Gastroesophageal sphincter (tissue), 4 donors: Measurements from ENCODE around the gene RELT. TPM values are rescaled to one million over a fixed set of nuclear protein-coding genes. Genes with fewer than 3 reads are reported as not detected.

Experiments
- ATAC-seq: fragments of 150-250 bp; one replicate; pipeline ENCODE4 v1.9.1; 2016; ENCODE audit warnings: mild to moderate bottlenecking, moderate library complexity
- H3K27ac ChIP-seq, 4 donors: fragments of 200-600 bp; sonication (generic) in 3 of 4; 1 replicate in 3 of 4; 2 replicates in 1 of 4; pipeline ENCODE4 v1.5.1; 2016 to 2019
- H3K27me3 ChIP-seq: fragments of 200-600 bp; sonication (generic); one replicate; pipeline ENCODE4 v1.5.1; 2019
- H3K36me3 ChIP-seq, 2 donors: fragments of 200-600 bp; sonication (generic); one replicate each; pipeline ENCODE4 v1.5.1; 2019; ENCODE audit warnings: control low read depth in 1 of 2
- H3K4me1 ChIP-seq, 3 donors: fragments of 200-600 bp; sonication (generic); 1 replicate in 2 of 3; 2 replicates in 1 of 3; pipeline ENCODE4 v1.5.1; 2016 to 2019; ENCODE audit warnings: control low read depth in 2 of 3
- H3K4me3 ChIP-seq, 2 donors: fragments of 200-600 bp; sonication (generic); one replicate each; pipeline ENCODE4 v1.5.1; 2019; ENCODE audit warnings: mild to moderate bottlenecking in 1 of 2, moderate library complexity in 1 of 2
- H3K9me3 ChIP-seq, 3 donors: fragments of 200-600 bp; sonication (generic); one replicate each; pipeline ENCODE4 v1.5.1; 2017 to 2019; ENCODE audit warnings: control low read depth in 2 of 3
- CTCF ChIP-seq, 4 experiments: fragments of 200-600 bp in 2 of 4; fragments of 450-650 bp in 2 of 4; sonication (generic) in 1 of 4; IDR thresholded peaks; one replicate each; pipeline ENCODE4 v1.5.1; 2017 to 2019; ENCODE audit warnings: antibody characterized with exemption in 4 of 4, mild to moderate bottlenecking in 2 of 4, moderate library complexity in 2 of 4
- EP300 ChIP-seq: sonication (generic); formaldehyde crosslinking; IDR thresholded peaks from one replicate; pipeline ENCODE4 v1.6.1; 2017; ENCODE audit warnings: antibody characterized with exemption, mild to moderate bottlenecking
- POLR2A ChIP-seq, 2 donors: fragments of 450-650 bp; IDR thresholded peaks; one replicate each; pipeline ENCODE4 v1.6.1; 2017; ENCODE audit warnings: antibody characterized with exemption in 2 of 2, mild to moderate bottlenecking in 2 of 2, moderate library complexity in 1 of 2
- POLR2AphosphoS5 ChIP-seq: sonication (generic); formaldehyde crosslinking; IDR thresholded peaks from one replicate; pipeline ENCODE4 v1.6.1; 2017; ENCODE audit warnings: antibody characterized with exemption
- WGBS, 2 donors: methylation state at CpG; one replicate each; pipeline ENCODE4 v1.1.5; 2018; ENCODE audit warnings: low coverage in 1 of 2; 5-methylcytosine and 5-hydroxymethylcytosine counted together
- total RNA-seq, 4 donors: library from RNA; depleted of rRNA; stranded (reverse); fragments of >200 nt; gene quantifications; one replicate each; pipeline ENCODE4 v1.1.0, GENCODE V29; 2016

Gene RELT
- total RNA-seq, 4 donors from 2014 or later: 2.3 to 5.7 (median 3.5) TPM

DNA sequence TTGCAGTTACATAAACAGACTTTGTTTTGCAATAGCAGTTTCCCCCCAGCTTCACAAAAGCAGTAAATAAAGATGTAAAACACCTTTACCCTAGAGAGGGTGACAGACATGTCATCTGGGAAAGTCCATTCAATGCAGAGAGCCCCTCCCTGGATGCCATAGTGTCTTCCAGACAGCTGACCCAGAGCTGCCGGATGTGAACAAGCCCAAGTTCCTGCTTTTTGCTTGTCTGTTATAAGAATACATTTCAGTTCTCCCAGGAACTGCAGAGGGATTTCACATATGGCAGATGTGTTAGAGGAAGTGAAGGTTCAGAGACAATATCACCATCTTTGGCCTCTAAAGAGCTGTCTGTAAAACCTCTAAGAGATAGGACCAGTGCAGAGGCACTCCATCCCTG, 48.9 kb downstream of the RELT start:
- Histone ChIP-seq H3K4me3 (no peak overlapping the region), H3K36me3 (peaks cover 0 to 5% of the 10 kb centered on the region in 2 donors), H3K27me3 (no peaks in the 10 kb centered on the region), H3K27ac (peak overlapping the region in 2 of 4 donors; percentile 7 to 48), H3K9me3 (no peaks in the 10 kb centered on the region), H3K4me1 (peaks cover 0 to 25% (median 0%) of the 10 kb centered on the region in 3 donors)
- WGBS, 2 donors: 50 to 82% methylated on average over 1 of the region's 1 CpG
- TF ChIP-seq POLR2A (IDR thresholded peaks at IDR 0.05) (no peak), CTCF (IDR thresholded peaks at IDR 0.05) (no peak), EP300 (no peak), POLR2AphosphoS5 (no peak)
- no peak for ATAC-seq

DNA sequence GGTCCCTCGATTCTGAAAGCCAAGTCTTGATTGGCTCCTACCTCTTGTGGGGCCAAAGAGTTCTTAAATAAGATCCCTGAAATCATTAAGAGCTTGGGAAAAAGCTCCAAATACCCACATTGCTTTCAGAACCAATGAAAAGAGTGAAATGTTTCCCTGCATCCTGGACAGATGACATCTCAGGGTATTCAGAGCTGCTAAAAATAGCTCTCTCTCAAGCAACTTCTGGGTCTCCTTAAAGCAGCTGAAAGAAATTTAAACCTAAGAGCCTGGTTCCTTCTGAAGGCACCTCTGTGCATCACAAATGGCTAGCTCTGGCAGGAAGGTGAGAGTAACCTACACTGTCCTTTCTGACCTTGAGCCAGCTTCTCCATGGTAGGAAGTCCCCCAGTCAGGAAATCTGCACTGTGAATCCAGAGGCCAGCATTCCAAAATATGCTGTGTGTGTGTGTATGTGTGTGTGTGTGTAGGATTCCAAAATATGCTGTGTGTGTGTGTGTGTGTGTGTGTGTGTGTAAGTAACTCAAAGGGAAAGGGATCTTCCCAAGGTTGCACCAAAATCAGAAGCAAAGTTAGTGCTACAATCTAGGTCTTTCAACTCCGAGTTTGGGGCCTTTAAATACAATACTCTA, 50.1 kb downstream of the RELT start:
- TF ChIP-seq POLR2A (IDR thresholded peaks at IDR 0.05) (no peak), CTCF (IDR thresholded peaks at IDR 0.05) (no peak)
- Histone ChIP-seq H3K27ac (peak overlapping the region in 2 of 4 donors; percentile 7 to 48), H3K4me1 (peaks cover 0 to 25% (median 0%) of the 10 kb centered on the region in 3 donors), H3K36me3 (peaks cover 0 to 8% of the 10 kb centered on the region in 2 donors), H3K27me3 (no peaks in the 10 kb centered on the region), H3K9me3 (no peaks in the 10 kb centered on the region), H3K4me3 (no peak overlapping the region)
- 47 to 63% methylated on average over 2 of the region's 2 CpGs for WGBS, 2 donors
- peak; percentile 20 for ATAC-seq

GRCh38 chr11:73428227-73428626, 52.0 kb downstream of the RELT start:
- TF ChIP-seq CTCF (IDR thresholded peaks at IDR 0.05) (no peak), POLR2AphosphoS5 (no peak), POLR2A (IDR thresholded peaks at IDR 0.05) (no peak), EP300 (no peak)
- Histone ChIP-seq H3K27ac (no peak overlapping the region), H3K4me1 (peaks cover 0 to 25% (median 0%) of the 10 kb centered on the region in 3 donors), H3K36me3 (peaks cover 0 to 8% of the 10 kb centered on the region in 2 donors), H3K27me3 (no peaks in the 10 kb centered on the region), H3K9me3 (no peaks in the 10 kb centered on the region), H3K4me3 (no peak overlapping the region)
- no peak for ATAC-seq

GRCh38 chr11:73428699-73429098, 52.5 kb downstream of the RELT start:
- ATAC-seq: no peak
- peaks cover 0 to 25% (median 0%) of the 10 kb centered on the region in 3 donors for H3K4me1 ChIP-seq

More at GRCh38 chr11:73428699-73429098, 52.5 kb downstream of the RELT start:
- no peak overlapping the region for H3K27ac ChIP-seq
- no peaks in the 10 kb centered on the region for H3K9me3 ChIP-seq
- no peak overlapping the region for H3K4me3 ChIP-seq
- peaks cover 0 to 8% of the 10 kb centered on the region in 2 donors for H3K36me3 ChIP-seq
- no peak for TF ChIP-seq EP300
- TF ChIP-seq CTCF (IDR thresholded peaks at IDR 0.05): no peak
- no peak for TF ChIP-seq POLR2AphosphoS5
- no peak for TF ChIP-seq POLR2A (IDR thresholded peaks at IDR 0.05)
- H3K27me3 ChIP-seq: no peaks in the 10 kb centered on the region
